Progenitor cell of endocrine pancreas (in vitro differentiated cells): ENCODE results near the gene ADAM17. TPM values are rescaled to one million over a fixed set of nuclear protein-coding genes. Genes with fewer than 3 reads are reported as not detected.

ENCODE experiments used
- DNase-seq: peaks from one replicate; pipeline ENCODE4 v3.0.0; 2021; ENCODE audit warnings: low spot score; ENCODE audit not compliant: unreplicated experiment
- H3K27ac Mint-ChIP-seq: 2 replicates; pipeline ENCODE4 v1.8.0; 2021; ENCODE audit warnings: mild to moderate bottlenecking, moderate library complexity, mixed read lengths
- H3K27me3 Mint-ChIP-seq: 2 replicates; pipeline ENCODE4 v1.8.0; 2021; ENCODE audit warnings: mixed read lengths
- H3K36me3 Mint-ChIP-seq: 2 replicates; pipeline ENCODE4 v1.8.0; 2022; ENCODE audit warnings: mixed read lengths; ENCODE audit not compliant: insufficient read depth
- H3K4me1 Mint-ChIP-seq: 2 replicates; pipeline ENCODE4 v1.8.0; 2021; ENCODE audit warnings: low read depth, mixed read lengths
- H3K4me3 Mint-ChIP-seq: 2 replicates; pipeline ENCODE4 v1.8.0; 2021; ENCODE audit warnings: low read depth, mild to moderate bottlenecking, moderate library complexity, mixed read lengths
- H3K9me3 Mint-ChIP-seq: 2 replicates; pipeline ENCODE4 v1.8.0; 2021; ENCODE audit warnings: low read depth, mixed read lengths
- total RNA-seq: library from RNA; stranded (reverse); gene quantifications from 2 replicates; pipeline ENCODE4 v1.2.1, GENCODE V29; 2021
- TF ChIP-seq, protein P1 (sequence below): fragments of 200-600 bp; sonication (generic); IDR thresholded peaks from one replicate; pipeline ENCODE4 v1.5.0; 2021; ENCODE audit warnings: antibody characterized with exemption, mild to moderate bottlenecking; ENCODE audit not compliant: unreplicated experiment

Gene ADAM17
- total RNA-seq, 1 donor from 2014 or later: 53.1 TPM

DNA sequence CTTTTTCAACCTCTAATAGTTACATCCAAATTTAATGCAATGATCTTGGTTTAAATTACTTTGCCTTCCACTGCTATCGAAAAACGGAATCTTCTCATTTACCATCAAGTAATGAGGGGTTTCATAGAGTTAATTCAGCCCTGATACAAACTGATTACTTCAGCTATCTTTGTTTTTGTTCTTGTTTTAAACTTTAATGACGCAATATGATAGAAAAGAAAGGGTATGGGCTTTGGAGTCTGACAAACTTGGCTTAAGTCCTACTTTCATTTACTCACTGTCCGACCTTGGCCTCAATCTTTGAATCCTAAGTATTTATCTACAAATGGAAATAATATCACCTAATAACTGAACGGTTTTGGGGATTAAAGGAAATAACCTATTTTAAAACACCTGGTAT, 16.1 kb downstream of the ADAM17 start:
- TF ChIP-seq, protein P1, sequence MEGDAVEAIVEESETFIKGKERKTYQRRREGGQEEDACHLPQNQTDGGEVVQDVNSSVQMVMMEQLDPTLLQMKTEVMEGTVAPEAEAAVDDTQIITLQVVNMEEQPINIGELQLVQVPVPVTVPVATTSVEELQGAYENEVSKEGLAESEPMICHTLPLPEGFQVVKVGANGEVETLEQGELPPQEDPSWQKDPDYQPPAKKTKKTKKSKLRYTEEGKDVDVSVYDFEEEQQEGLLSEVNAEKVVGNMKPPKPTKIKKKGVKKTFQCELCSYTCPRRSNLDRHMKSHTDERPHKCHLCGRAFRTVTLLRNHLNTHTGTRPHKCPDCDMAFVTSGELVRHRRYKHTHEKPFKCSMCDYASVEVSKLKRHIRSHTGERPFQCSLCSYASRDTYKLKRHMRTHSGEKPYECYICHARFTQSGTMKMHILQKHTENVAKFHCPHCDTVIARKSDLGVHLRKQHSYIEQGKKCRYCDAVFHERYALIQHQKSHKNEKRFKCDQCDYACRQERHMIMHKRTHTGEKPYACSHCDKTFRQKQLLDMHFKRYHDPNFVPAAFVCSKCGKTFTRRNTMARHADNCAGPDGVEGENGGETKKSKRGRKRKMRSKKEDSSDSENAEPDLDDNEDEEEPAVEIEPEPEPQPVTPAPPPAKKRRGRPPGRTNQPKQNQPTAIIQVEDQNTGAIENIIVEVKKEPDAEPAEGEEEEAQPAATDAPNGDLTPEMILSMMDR: no peak
- no peak for DNase-seq
- Mint-ChIP-seq H3K4me3 (no peak overlapping the region), H3K36me3 (peaks cover 7% of the 10 kb centered on the region), H3K27me3 (no peaks in the 10 kb centered on the region), H3K27ac (no peak overlapping the region), H3K4me1 (peaks cover 5% of the 10 kb centered on the region), H3K9me3 (no peaks in the 10 kb centered on the region)

DNA sequence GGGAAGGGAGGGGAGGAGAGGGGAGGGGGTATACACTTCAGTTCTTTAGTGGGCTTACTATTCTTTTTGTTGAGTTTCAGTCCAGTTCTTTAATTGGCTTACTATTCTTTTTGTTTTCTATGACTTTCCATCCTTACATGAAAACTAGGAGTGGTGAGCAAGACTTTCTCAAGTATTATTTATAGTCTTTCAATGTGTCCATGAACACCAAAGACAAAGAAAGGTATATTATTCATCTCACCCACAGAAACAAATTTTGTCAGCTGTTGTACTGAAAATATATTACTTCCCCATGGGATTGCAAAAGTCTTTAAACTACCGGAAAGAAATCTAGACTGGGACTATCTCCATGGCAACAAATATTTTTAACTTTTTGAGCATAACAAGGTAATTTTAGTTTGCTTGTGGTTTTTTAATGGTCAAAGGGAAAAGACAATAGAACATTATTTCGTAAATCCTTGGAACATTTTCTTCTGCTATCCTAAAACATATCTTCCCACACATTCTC, 17.6 kb downstream of the ADAM17 start:
- peaks cover 5% of the 10 kb centered on the region for H3K4me1 Mint-ChIP-seq
- TF ChIP-seq, protein P1: no peak
- H3K4me3 Mint-ChIP-seq: no peak overlapping the region
- H3K27me3 Mint-ChIP-seq: no peaks in the 10 kb centered on the region
- no peaks in the 10 kb centered on the region for H3K9me3 Mint-ChIP-seq
- peaks cover 8% of the 10 kb centered on the region for H3K36me3 Mint-ChIP-seq
- H3K27ac Mint-ChIP-seq: no peak overlapping the region
- no peak for DNase-seq

GRCh38 chr2:9536504-9536903, 19.1 kb downstream of the ADAM17 start:
- peaks cover 5% of the 10 kb centered on the region for H3K4me1 Mint-ChIP-seq
- H3K36me3 Mint-ChIP-seq: peaks cover 5% of the 10 kb centered on the region
- no peaks in the 10 kb centered on the region for H3K9me3 Mint-ChIP-seq
- no peak for DNase-seq
- TF ChIP-seq, protein P1: no peak
- no peak overlapping the region for H3K4me3 Mint-ChIP-seq
- peak overlapping the region; percentile 58 for H3K27ac Mint-ChIP-seq
- no peaks in the 10 kb centered on the region for H3K27me3 Mint-ChIP-seq

GRCh38 chr2:9535177-9535576, 20.5 kb downstream of the ADAM17 start:
- no peaks in the 10 kb centered on the region for H3K27me3 Mint-ChIP-seq
- TF ChIP-seq, protein P1: no peak
- no peak overlapping the region for H3K4me3 Mint-ChIP-seq
- peaks cover 7% of the 10 kb centered on the region for H3K36me3 Mint-ChIP-seq
- peaks cover 5% of the 10 kb centered on the region for H3K4me1 Mint-ChIP-seq
- no peak for DNase-seq
- no peak overlapping the region for H3K27ac Mint-ChIP-seq
- no peaks in the 10 kb centered on the region for H3K9me3 Mint-ChIP-seq

GRCh38 chr2:9533663-9534062, 22.0 kb downstream of the ADAM17 start:
- Mint-ChIP-seq H3K4me1 (peaks cover 5% of the 10 kb centered on the region), H3K36me3 (peaks cover 13% of the 10 kb centered on the region), H3K4me3 (no peak overlapping the region), H3K9me3 (no peaks in the 10 kb centered on the region), H3K27ac (no peak overlapping the region), H3K27me3 (no peaks in the 10 kb centered on the region)
- DNase-seq: no peak
- TF ChIP-seq, protein P1: no peak
